Gastrocnemius medialis (tissue), 4 donors: ENCODE measurements around the gene CHGA.

ENCODE experiments used
- POLR2A ChIP-seq, 2 donors: fragments of 450-650 bp; IDR thresholded peaks; one replicate each; pipeline ENCODE4 v1.6.1; 2017; ENCODE audit warnings: antibody characterized with exemption in 2 of 2, mild to moderate bottlenecking in 2 of 2, moderate library complexity in 2 of 2
- TF ChIP-seq, protein P1 (sequence below), 5 experiments: fragments of 450-650 bp in 3 of 5; fragments of 200-600 bp in 2 of 5; sonication (generic) in 2 of 5; IDR thresholded peaks in 4 of 5; conservative IDR thresholded peaks in 1 of 5; 1 replicate in 4 of 5; 2 replicates in 1 of 5; pipeline ENCODE4 v1.5.1; 2016 to 2019; ENCODE audit warnings: antibody characterized with exemption in 5 of 5, mild to moderate bottlenecking in 3 of 5, moderate library complexity in 3 of 5

DNA sequence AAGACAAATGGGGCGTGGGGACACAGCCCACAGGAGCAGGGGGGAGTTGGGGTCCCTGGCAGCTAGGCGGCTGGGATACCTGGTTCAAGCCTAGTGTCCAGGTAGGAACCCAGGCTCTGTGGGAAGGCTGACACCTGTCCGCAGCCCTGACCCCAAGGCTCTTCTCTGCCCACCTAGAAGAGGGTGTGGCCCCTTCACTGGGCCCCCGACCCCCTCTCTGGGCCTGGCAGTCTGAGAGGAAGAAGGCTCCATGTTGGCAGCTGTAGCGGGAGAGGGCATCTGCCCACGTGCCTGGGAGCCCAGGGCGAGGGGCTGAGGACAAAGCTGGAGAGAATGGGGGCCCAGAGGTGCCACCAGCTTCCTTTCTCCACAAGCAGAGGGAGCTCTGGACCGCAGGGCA is 10.5 kb downstream of the CHGA start:
- TF ChIP-seq, protein P1, sequence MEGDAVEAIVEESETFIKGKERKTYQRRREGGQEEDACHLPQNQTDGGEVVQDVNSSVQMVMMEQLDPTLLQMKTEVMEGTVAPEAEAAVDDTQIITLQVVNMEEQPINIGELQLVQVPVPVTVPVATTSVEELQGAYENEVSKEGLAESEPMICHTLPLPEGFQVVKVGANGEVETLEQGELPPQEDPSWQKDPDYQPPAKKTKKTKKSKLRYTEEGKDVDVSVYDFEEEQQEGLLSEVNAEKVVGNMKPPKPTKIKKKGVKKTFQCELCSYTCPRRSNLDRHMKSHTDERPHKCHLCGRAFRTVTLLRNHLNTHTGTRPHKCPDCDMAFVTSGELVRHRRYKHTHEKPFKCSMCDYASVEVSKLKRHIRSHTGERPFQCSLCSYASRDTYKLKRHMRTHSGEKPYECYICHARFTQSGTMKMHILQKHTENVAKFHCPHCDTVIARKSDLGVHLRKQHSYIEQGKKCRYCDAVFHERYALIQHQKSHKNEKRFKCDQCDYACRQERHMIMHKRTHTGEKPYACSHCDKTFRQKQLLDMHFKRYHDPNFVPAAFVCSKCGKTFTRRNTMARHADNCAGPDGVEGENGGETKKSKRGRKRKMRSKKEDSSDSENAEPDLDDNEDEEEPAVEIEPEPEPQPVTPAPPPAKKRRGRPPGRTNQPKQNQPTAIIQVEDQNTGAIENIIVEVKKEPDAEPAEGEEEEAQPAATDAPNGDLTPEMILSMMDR (IDR thresholded peaks at IDR 0.05 in 4 of 5, conservative IDR thresholded peaks at IDR 0.05 in 1 of 5), result no peak
- TF ChIP-seq POLR2A (IDR thresholded peaks at IDR 0.05), result no peak
